HG02840 (cell line): ENCODE measurements around the gene ZNF775.

Experiments used
- ATAC-seq: cut with Tn5 transposase; IDR thresholded peaks from one replicate; pipeline ENCODE4 v1.9.1; 2021; ENCODE audit warnings: mild to moderate bottlenecking, moderate library complexity, moderate number of reproducible peaks; ENCODE audit not compliant: unreplicated experiment, low FRiP score

The ZNF775 gene

GRCh38 chr7:150345012-150345411 is 34.1 kb upstream of the ZNF775 start:
- no peak for ATAC-seq

DNA sequence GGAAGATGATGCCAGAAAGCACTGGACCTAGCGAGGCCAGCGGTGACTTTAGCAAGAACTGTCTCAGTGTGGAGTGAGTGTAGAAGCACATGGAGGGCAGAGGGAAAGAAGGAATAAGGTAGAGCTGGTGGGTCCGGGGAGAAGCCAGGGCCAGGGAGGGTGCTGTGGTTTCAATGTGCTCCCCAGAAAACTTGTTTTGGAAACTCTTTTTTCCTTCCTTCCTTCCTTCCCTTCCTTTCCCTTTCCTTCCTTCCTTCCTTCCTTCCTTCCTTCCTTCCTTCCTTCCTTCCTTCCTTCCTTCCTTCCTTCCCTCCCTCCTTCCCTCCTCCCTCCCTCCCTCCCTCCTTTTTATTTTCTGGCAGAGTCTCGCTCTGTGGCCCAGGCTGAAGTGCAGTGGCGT is 32.2 kb upstream of the ZNF775 start:
- ATAC-seq: no peak

DNA sequence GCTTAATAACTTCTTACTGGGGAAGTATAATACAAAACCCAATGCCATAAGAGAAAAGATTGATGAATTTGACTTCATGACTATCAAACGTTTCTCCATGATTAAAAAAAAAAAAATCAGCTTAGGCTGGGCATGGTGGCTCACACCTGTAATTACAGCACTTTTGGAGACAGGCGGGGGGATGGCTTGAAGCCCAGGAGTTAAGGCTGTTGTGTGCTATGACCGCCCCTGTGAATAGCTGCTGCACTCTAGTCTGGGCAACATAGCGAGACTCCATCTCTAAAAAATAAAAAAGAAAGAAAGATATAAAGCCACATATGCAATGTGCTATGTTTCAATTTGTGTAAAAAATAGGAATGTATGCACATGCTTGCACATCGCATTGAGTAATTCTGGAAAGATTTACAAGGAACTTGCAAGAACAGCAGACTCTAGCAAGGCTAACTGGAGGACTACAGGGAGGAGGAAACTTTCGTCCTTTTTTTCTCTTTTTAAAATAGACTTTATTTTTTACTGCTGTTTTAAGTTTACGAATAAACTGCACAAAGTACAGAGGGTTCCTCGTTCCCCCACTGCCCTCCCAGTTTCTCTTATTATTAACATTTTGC is 27.4 kb upstream of the ZNF775 start:
- no peak for ATAC-seq

- ATAC-seq: no peak
Measured at GRCh38 chr7:150355666-150356059, 23.5 kb upstream of the ZNF775 start.

DNA sequence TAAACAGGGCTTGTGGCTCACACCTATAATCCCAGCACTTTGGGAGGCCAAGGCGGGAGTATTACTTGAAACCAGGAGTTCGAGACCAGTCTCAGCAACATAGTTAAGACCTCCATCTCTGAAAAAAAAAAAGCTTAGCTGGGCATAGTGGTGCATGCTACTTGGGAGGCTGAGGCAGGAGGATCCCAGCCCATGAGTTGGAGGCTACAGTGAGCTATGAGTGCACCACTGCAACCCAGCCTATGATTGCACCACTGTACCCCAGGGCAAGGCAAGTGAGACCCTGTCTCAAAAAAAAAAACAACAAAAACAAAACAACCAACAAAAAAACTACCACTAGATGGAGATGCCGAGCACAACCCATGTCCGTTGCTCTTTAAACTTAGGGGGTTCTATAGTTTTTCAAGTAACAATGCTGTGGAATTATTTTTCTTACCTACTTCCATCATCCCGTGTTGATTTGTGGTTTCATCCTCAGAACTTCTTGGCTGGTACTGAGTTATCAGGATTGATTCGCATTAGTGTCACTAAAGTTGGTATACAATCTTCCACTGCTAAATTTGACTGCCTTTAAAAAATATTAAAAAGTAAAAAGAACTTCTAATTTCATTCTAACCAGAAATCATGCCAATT is 22.7 kb upstream of the ZNF775 start:
- no peak for ATAC-seq

DNA sequence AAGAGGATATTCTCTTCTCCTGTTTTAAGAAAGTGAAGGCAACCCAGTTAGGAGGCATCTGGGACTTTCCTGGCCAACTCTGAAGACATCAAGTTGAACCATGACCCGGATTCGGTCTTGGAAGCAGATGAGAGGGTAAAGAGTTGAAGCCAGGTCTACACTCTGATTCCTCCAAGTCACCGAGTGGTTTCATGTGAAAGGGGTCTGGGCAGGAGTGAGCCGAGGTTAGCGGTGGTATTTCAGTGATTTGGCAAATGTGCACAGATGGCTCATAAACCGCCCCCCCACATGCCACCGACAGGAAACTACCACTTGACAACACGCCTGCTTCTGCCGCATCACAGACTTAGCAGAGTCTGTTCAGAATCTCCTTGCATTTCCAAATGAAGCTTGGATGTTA is 21.9 kb upstream of the ZNF775 start:
- ATAC-seq: no peak

DNA sequence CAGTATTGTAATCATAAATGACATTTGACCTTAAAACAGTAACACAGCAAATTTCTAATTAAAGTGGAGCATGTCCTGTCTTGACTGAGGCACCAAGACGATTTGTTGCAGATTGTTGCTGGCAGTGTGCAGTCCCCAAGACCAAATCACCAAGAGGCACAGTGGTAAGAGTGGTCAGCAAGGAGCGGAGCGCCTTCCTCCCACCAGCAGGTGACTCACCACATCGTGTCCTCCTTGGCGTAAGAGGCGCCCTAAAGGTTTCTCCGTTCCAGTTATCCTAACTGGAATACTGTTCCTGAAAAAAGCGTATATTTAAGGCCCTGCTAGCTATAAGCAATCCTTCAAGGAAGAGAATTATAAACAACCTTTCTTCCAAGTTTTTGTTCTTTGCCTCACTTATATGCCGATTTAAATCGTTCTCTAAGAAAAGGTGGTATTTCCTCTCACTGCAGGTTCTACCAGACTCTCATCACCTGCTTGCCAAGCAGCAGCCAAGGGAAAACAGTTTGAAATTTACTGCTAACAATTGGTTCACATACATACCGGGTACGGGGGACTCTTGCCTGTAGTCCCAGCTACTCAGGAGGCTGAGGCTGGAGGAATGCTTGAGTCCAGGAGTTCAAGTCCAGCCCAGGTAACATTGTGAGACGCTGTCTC is 21.2 kb upstream of the ZNF775 start:
- ATAC-seq: no peak

DNA sequence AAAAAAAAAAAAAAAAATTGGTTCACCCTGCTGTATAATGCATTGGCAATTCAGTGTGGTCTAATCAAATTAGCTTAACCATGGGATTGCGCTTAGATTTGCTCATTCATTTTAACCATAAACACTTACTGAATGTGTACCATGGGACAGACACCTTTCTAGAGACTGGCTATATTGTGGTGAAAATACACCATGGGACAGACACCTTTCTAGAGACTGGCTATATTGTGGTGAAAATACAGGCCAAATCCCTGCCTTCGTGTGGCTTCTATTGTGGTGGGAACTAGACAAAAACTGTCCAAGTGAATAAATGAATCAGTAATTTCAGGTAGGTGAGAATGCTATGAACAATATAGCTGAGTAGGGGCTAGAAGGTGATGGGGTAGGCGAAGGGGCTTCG is 20.7 kb upstream of the ZNF775 start:
- no peak for ATAC-seq

DNA sequence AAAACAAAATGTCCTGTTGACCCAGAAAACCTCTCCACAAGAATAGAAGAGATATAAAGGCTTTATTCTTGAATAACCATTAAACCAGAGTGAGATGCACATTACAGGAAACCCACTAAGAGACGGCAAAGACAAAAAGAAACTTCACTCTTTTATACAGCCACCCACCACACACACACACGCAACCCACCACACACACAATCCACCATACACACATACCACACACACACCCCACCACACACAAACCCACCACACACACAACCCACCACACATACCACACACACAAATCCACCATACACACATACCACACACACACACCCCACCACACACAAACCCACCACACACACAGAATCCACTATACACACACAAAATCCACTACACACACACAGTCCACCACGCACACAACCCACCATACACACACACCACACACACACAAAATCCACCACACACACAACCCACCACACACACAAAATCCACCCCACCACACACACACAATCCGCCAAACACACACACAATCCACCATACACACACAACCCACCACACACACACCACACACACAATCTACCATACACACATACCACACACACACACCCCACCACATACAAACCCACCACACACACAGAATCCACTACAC is 20.0 kb upstream of the ZNF775 start:
- ATAC-seq: no peak

DNA sequence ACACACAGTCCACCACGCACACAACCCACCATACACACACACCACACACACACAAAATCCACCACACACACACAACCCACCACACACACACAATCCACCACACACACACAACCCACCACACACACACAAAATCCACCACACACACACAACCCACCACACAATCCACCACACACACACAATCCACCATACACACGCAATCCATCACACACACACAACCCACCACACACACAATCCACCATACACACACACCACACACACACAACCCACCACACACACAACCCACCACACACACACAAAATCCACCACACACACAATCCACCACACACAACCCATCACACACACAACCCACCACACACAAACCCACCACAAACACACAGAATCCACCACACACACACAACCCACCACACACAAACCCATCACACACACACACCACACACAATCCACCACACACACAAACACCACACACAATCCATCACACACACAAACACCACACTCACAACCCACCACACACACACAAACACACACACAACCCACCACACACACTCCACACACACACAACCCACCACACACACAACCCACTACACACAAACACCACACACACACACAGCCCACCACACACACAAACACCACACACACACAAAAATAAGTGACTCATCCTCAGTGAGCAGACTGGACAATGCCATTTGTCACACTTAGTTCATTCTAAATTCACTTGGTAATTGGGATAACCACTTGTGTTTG is 19.3 kb upstream of the ZNF775 start:
- no peak for ATAC-seq

- no peak for ATAC-seq
Measured at GRCh38 chr7:150360363-150361058, 18.6 kb upstream of the ZNF775 start.

DNA sequence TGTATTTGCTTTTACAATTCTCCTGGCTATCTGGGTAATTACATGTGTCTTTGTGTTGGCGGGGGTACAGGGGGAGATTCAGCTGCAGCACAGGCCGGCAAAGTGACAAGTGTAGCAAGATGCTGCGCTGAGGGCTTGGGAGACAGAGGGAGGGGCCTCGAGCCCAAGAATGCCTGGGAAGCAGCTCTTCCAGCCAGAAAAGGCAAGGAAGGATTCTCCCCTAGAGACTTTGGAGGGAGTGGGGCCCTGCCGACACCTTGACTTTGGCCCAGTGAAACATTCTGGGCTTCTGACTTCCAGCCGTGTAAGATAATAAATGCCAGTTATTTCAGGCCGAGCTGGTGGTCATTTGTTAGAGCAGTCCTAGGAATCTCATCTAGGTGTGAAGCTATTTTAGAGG is 17.7 kb upstream of the ZNF775 start:
- no peak for ATAC-seq

GRCh38 chr7:150361807-150362621 is 17.1 kb upstream of the ZNF775 start:
- ATAC-seq: no peak

DNA sequence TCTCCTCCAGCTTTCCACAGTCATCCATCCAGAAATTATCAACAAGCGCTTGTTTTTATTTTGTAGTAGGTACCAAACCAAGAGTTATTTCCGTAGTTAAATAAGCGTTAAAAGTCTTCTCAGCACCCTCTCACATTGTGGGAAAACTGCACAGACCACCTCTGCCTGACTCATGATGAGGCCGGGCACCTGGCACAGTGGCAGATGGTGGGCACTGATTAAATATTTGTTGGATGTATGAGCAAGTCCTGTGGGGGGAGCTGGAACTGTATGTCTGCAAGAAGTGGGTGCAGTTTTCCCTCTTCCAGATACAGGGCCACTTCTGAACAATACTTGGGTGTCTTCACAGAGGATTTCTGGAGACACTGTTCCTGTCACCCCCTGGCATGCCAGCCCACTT is 15.8 kb upstream of the ZNF775 start:
- no peak for ATAC-seq

GRCh38 chr7:150363872-150364271 is 15.3 kb upstream of the ZNF775 start:
- no peak for ATAC-seq

GRCh38 chr7:150365194-150365593 is 13.9 kb upstream of the ZNF775 start:
- no peak for ATAC-seq

DNA sequence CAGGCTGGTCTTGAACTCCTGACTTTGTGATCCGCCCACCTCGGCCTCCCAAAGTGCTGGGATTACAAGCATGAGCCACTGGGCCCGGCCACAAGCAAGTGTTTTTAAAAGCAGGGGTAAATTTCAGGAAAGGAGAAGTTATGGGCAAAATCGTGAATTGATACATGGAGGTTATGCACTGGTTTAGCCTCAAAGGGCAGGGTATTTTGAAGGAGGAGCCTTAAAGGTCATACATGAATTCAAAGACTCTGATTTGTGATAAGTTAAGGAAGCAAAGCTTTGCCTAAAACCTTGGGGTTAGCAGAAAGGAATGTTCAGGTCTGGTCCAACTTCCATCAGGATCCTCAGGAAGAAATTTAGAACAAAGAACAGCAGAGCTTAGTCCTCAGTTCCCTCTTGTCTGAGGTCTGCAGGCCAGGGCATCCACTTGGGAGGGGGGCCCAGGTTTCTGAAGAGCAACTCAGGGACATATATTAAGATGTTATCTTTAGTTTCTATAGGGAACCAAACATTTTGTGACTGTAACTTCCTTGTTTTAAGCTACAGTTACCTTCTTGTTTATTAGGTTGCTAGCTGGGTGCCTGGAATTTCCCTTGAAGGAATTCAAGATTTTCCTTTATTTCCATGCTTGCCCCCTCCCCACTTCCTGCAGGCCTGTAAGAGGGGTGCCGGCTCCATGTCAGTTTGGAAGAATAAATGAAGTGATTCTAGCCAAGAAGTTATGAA is 13.3 kb upstream of the ZNF775 start:
- no peak for ATAC-seq

DNA sequence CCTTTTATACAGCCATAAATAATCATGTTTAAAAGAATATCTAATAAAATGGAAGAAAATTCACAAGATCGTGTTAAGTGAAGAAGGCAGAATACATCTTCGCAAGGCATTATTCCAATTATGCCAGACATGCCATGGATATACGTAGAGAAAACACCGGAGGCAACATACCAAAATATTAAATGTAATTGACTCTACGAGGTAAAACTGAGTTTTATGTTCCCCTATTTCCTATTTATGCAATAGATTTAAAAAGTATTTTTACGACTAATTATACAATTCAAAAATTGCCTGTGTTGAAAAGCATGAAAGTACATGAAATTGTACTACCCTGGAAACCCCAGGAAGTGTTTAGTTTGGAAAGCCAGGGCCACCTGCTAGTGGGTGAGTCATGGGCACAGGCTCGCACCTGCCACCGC is 11.4 kb upstream of the ZNF775 start:
- no peak for ATAC-seq
